Activated naive CD8-positive, alpha-beta T cell (primary cell): ENCODE measurements around the gene EHD4.

Source experiments
- H3K27ac Mint-ChIP-seq: one replicate; pipeline ENCODE4 v1.8.0; 2021; ENCODE audit warnings: mixed read lengths
- H3K27me3 Mint-ChIP-seq: one replicate; pipeline ENCODE4 v1.8.0; 2021; ENCODE audit warnings: mixed read lengths
- H3K36me3 Mint-ChIP-seq: one replicate; pipeline ENCODE4 v1.8.0; 2021; ENCODE audit warnings: mixed read lengths
- H3K4me1 Mint-ChIP-seq: one replicate; pipeline ENCODE4 v1.8.0; 2021; ENCODE audit warnings: low read depth, mixed read lengths
- H3K4me3 Mint-ChIP-seq: one replicate; pipeline ENCODE4 v1.8.0; 2021; ENCODE audit warnings: mild to moderate bottlenecking, mixed read lengths
- H3K9me3 Mint-ChIP-seq: one replicate; pipeline ENCODE4 v1.8.0; 2021; ENCODE audit warnings: low read depth, mixed read lengths

Gene EHD4

GRCh38 chr15:41849861-41850260 is 122.5 kb downstream of the EHD4 start:
- Mint-ChIP-seq H3K27me3 (no peaks in the 10 kb centered on the region), H3K27ac (no peak overlapping the region), H3K36me3 (no peaks in the 10 kb centered on the region), H3K9me3 (no peaks in the 10 kb centered on the region), H3K4me1 (peaks cover 1% of the 10 kb centered on the region), H3K4me3 (no peak overlapping the region)

- Mint-ChIP-seq H3K27ac (no peak overlapping the region), H3K4me1 (peaks cover 1% of the 10 kb centered on the region), H3K9me3 (no peaks in the 10 kb centered on the region)
Measured at GRCh38 chr15:41849204-41849603, 123.2 kb downstream of the EHD4 start.

GRCh38 chr15:41848631-41849030 is 123.7 kb downstream of the EHD4 start:
- Mint-ChIP-seq H3K4me1 (peaks cover 1% of the 10 kb centered on the region), H3K9me3 (no peaks in the 10 kb centered on the region), H3K27me3 (no peaks in the 10 kb centered on the region), H3K36me3 (no peaks in the 10 kb centered on the region), H3K27ac (no peak overlapping the region), H3K4me3 (no peak overlapping the region)

More at GRCh38 chr15:41849204-41849603, 123.2 kb downstream of the EHD4 start:
- Mint-ChIP-seq H3K4me3 (no peak overlapping the region), H3K36me3 (no peaks in the 10 kb centered on the region), H3K27me3 (no peaks in the 10 kb centered on the region)

- H3K27ac Mint-ChIP-seq = no peak overlapping the region
Measured at GRCh38 chr15:41847981-41848380, 124.4 kb downstream of the EHD4 start.

GRCh38 chr15:41847206-41847605 is 125.2 kb downstream of the EHD4 start:
- no peaks in the 10 kb centered on the region for H3K36me3 Mint-ChIP-seq
- H3K27ac Mint-ChIP-seq = no peak overlapping the region
- no peaks in the 10 kb centered on the region for H3K9me3 Mint-ChIP-seq
- no peaks in the 10 kb centered on the region for H3K27me3 Mint-ChIP-seq
- H3K4me3 Mint-ChIP-seq = no peak overlapping the region
- peaks cover 1% of the 10 kb centered on the region for H3K4me1 Mint-ChIP-seq

More at GRCh38 chr15:41847981-41848380, 124.4 kb downstream of the EHD4 start:
- H3K4me1 Mint-ChIP-seq = peaks cover 1% of the 10 kb centered on the region
- H3K27me3 Mint-ChIP-seq = no peaks in the 10 kb centered on the region
- H3K4me3 Mint-ChIP-seq = no peak overlapping the region
- H3K36me3 Mint-ChIP-seq = no peaks in the 10 kb centered on the region
- no peaks in the 10 kb centered on the region for H3K9me3 Mint-ChIP-seq
